ENCODE results near the gene C22orf23.

GRCh38 chr22:37989146-37990045, 36.0 kb upstream of the C22orf23 start:
- no peak for TF ChIP-seq EZH2 (IDR thresholded peaks at IDR 0.05; ENCODE audit: low read length)
- TF ChIP-seq CTCF (optimal IDR thresholded peaks at IDR 0.05 in 1 of 3, IDR thresholded peaks at IDR 0.05 in 1 of 3, conservative IDR thresholded peaks at IDR 0.05 in 1 of 3; ENCODE audit: extremely low read depth in 1 of 3, insufficient read depth in 2 of 3, low read length in 3 of 3), result no peak
